Measurements from ENCODE around the gene OSBP2.

The OSBP2 gene

DNA sequence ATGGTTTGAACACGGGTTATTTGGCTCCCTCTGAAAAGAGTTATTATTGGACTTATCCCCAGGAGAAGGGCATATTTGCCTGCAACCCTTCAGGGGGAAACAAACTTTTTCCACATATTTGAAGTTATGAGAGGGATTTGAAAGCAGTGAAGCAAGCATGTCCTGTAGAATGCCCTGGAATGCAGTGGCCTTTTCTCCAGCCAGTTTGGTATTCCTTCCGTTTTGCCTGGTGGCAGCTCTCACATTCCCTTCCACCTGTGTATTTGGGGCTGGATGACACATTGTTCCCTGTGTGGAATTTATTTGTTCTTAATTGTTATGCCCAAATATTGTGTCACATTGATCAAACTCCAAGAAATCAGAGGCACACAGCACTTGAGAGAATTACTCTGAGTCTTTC lies 59.0 kb downstream of the OSBP2 start:
- no peak for DNase-seq (ENCODE audit: low read depth in 2 of 2)
- H3K4me3 ChIP-seq (replicated peaks in 1 of 2; ENCODE audit: low read depth in 2 of 2, low read length in 2 of 2) = no peak overlapping the region
- no peak for TF ChIP-seq CTCF (IDR thresholded peaks at IDR 0.05; ENCODE audit: low read depth, low read length)

DNA sequence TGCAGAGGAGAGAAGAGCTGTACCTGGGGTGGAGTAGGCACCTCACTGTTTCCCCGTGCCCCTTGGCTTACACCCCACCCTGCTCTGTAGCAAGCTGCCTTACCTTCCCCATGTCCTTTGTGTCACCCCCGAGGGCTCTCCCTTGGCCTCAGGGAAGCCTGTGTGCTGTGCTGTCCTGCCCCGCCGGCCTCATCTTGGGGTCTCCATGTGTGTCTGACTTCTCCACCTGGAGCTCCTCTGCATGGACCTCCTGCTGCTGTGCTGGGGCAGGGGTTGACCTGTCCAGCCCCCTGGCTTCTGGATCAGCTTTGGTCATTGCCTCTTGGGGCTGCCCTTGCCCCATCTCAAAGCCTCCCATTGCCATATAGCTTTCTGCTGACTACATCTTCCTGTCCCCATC lies 59.8 kb downstream of the OSBP2 start:
- no peak for DNase-seq (ENCODE audit: low read depth in 2 of 2)
- TF ChIP-seq CTCF (IDR thresholded peaks at IDR 0.05; ENCODE audit: low read depth, low read length) = no peak
- H3K4me3 ChIP-seq (replicated peaks in 1 of 2; ENCODE audit: low read depth in 2 of 2, low read length in 2 of 2) = no peak overlapping the region

DNA sequence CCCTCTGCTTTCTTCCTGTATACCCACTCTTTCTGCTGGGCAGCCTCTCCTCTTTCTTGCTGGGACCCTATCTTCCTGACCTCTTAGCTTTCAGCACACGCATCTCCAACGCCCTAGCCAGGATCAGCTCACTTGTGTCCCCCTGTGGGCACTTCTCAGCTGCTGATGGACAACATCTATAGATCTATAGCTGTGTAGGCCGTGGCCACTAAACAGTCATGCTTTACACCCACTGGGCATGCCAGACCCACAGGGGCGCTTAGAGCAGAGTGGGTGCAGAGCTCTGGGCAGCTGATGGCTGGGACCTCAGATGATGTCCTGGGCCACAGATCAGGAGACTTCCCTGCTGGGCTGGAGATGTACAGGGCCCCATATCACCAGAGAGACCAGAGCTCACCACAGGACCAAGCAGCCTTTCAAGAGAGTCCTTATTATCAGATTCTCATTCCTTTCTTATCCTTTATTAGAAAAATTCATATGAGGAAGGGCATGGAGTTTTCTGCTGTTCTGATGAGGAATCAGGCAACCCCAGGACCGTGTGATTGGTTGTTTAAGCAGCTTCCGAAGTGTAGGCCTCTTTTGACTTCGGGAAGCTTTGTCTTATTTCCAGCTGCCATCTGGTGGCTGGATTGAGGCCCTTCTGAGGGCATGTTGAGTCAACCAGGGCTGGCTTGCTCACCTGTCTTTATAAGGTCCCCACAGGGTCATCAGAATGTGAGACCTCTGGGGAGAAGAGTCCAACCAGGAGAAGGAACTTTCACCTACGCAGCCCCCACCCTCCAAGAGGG lies 60.5 kb downstream of the OSBP2 start:
- DNase-seq (ENCODE audit: low read depth in 2 of 2) = peak; percentile 90 to 91
- peak; percentile 90 for TF ChIP-seq CTCF (IDR thresholded peaks at IDR 0.05; ENCODE audit: low read depth, low read length)
- H3K4me3 ChIP-seq (replicated peaks in 1 of 2; ENCODE audit: low read depth in 2 of 2, low read length in 2 of 2) = no peak overlapping the region

DNA sequence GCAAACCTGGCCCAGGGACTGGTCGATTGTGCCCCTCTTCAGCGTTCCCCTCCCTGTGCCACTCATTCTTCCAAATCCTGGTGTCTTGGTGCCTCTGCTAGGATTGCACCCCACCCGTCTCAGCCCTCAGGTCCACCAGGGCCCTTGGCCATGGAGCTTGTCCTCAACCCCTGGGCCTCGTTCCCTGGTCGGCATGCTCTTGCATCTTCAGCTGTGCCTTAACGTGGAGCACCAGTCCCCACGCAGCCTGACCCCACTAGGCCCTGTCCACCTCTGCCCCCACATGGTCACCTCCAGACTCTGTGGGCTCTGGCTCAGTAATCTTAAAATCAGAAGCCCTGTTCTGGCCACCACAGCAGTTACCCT lies 61.1 kb downstream of the OSBP2 start:
- DNase-seq (ENCODE audit: low read depth in 2 of 2) = no peak
- no peak overlapping the region for H3K4me3 ChIP-seq (replicated peaks in 1 of 2; ENCODE audit: low read depth in 2 of 2, low read length in 2 of 2)
- TF ChIP-seq CTCF (IDR thresholded peaks at IDR 0.05; ENCODE audit: low read depth, low read length) = no peak

DNA sequence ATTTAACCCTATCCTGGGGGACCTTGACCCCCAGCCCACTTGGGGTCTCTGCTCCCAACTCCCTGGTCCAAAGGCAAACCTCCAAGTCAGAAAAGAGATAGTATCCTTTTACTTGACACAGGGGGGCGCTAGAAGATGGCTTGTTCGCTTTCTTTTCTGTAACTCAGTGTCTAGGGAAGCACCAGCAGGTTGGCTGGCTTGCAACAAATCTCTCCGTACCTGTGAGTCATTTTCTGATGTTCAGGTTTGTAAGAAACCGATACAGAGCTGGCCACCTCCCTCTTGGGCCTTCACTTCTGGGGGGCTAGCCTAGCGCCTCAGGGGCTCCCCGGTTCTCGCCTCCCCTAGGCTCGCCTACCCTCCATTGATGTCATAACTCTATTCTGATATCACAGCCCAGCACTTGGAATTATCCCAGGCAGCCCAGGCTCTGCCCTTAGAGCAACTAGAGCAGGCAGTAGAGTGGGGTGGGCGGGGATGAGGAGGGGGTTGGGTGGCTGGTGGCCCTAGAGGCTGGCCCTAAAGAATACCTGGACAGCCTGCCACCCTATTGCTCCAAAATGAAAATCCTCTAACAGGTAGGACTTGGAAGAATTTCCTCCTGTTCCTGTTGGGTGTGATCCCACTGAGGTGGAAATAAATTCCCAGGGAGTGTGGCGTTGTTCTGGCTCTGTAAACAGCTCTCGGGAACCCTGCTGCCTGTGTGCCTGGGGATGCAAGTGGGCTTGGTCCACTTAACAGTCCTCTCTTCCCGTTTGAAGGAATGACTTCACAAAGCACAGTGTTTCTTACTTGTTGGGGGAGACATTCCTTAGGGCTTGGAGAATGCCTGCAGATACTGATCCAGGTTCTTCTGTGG lies 69.4 kb downstream of the OSBP2 start:
- peak; percentile 73 for TF ChIP-seq CTCF (IDR thresholded peaks at IDR 0.05; ENCODE audit: low read depth, low read length)
- H3K4me3 ChIP-seq (replicated peaks in 1 of 2; ENCODE audit: low read depth in 2 of 2, low read length in 2 of 2) = no peak overlapping the region
- peak; percentile 89 to 91 for DNase-seq (ENCODE audit: low read depth in 2 of 2)

DNA sequence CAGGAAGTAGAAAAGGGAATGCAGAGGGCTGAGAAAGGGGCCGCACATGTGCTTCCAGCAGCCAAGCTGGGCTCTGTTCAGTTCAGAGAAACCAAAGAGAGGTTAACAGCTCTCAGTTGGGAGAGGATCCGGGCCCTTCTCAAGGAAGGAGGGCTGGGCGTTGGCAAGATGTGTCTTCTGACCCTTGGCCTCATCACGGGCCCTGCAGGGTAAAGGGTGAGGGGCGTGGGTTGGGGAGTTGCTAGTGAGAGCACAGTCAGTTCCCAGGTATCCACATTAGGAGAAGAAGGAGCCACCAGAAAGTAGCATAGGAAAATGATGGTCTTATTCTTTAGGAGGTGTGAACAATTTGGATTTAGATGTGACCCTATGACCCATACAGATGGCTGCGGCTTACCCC lies 73.0 kb downstream of the OSBP2 start:
- H3K4me3 ChIP-seq (replicated peaks in 1 of 2; ENCODE audit: low read depth in 2 of 2, low read length in 2 of 2) = no peak overlapping the region
- DNase-seq (ENCODE audit: low read depth in 2 of 2) = no peak
- no peak for TF ChIP-seq CTCF (IDR thresholded peaks at IDR 0.05; ENCODE audit: low read depth, low read length)
